WTC11 (cell line): Measurements from ENCODE around the gene MGST1. TPM values are rescaled to one million over a fixed set of nuclear protein-coding genes. Genes with fewer than 3 reads are reported as not detected.

Experiments used
- ATAC-seq: fragments of 200-7000 bp; cut with Tn5 transposase; 2 replicates; pipeline ENCODE4 v1.10.0; 2021; ENCODE audit warnings: mild to moderate bottlenecking, moderate library complexity
- CTCF ChIA-PET: fragments of 300-600 bp; sonication (Branson Sonifier 250); formaldehyde crosslinking; loops from one replicate; lab custom pipeline; 2021; ENCODE audit warnings: antibody characterized with exemption; lab: Charles Lee
- POLR2A ChIA-PET: fragments of 350-600 bp; sonication (Branson Sonifier 250); formaldehyde crosslinking; loops from one replicate; lab custom pipeline; 2021; ENCODE audit warnings: antibody characterized with exemption; lab: Charles Lee
- DNase-seq: peaks from one replicate; pipeline ENCODE4 v3.0.0; 2021; ENCODE audit warnings: low spot score
- H3K27ac Mint-ChIP-seq: 2 replicates; pipeline ENCODE4 v1.8.0; 2021; ENCODE audit warnings: mixed read lengths
- H3K27me3 Mint-ChIP-seq: 2 replicates; pipeline ENCODE4 v1.8.0; 2021; ENCODE audit warnings: low read depth, mild to moderate bottlenecking, moderate library complexity, mixed read lengths
- H3K36me3 Mint-ChIP-seq: 2 replicates; pipeline ENCODE4 v1.8.0; 2021; ENCODE audit warnings: mixed read lengths
- H3K4me1 Mint-ChIP-seq: 2 replicates; pipeline ENCODE4 v1.8.0; 2022; ENCODE audit warnings: mixed read lengths
- H3K4me3 Mint-ChIP-seq: 2 replicates; pipeline ENCODE4 v1.8.0; 2021; ENCODE audit warnings: mild to moderate bottlenecking, moderate library complexity, mixed read lengths
- H3K9me3 Mint-ChIP-seq: 2 replicates; pipeline ENCODE4 v1.8.0; 2021; ENCODE audit warnings: mixed read lengths
- ATF1 ChIP-seq: sonication (generic); formaldehyde crosslinking; IDR thresholded peaks from 2 replicates; pipeline ENCODE4 v1.8.1; 2023; ENCODE audit warnings: mild to moderate bottlenecking, moderate library complexity, missing genetic modification reagents
- ETV6 ChIP-seq: sonication (generic); formaldehyde crosslinking; IDR thresholded peaks from 2 replicates; pipeline ENCODE4 v1.8.1; 2022; ENCODE audit warnings: mild to moderate bottlenecking, missing genetic modification reagents
- JUN ChIP-seq: sonication (generic); formaldehyde crosslinking; IDR thresholded peaks from 2 replicates; pipeline ENCODE4 v1.8.0; 2023; ENCODE audit warnings: mild to moderate bottlenecking, missing genetic modification reagents
- MXD4 ChIP-seq: fragments of 250-450 bp; sonication (Bioruptor Pico); IDR thresholded peaks from 2 replicates; pipeline ENCODE4 v1.8.0; 2021; ENCODE audit warnings: mild to moderate bottlenecking, moderate library complexity, borderline replicate concordance
- NFE2L1 ChIP-seq: sonication (generic); formaldehyde crosslinking; IDR thresholded peaks from 2 replicates; pipeline ENCODE4 v1.8.1; 2023; ENCODE audit warnings: missing genetic modification reagents
- NFYB ChIP-seq: sonication (generic); formaldehyde crosslinking; conservative IDR thresholded peaks from 2 replicates; pipeline ENCODE4 v1.8.0; 2022; ENCODE audit warnings: low read depth, missing genetic modification reagents
- OVOL2 ChIP-seq: fragments of 250-450 bp; sonication (Bioruptor Pico); IDR thresholded peaks from 2 replicates; pipeline ENCODE4 v1.9.0; 2021; ENCODE audit warnings: mild to moderate bottlenecking, borderline replicate concordance
- TEAD4 ChIP-seq: sonication (generic); formaldehyde crosslinking; IDR thresholded peaks from 2 replicates; pipeline ENCODE4 v1.8.0; 2022; ENCODE audit warnings: mild to moderate bottlenecking, missing genetic modification reagents
- TP53 ChIP-seq: sonication (generic); formaldehyde crosslinking; IDR thresholded peaks from 2 replicates; pipeline ENCODE4 v1.8.1; 2023; ENCODE audit warnings: mild to moderate bottlenecking, missing genetic modification reagents
- ZNF219 ChIP-seq: sonication (generic); formaldehyde crosslinking; IDR thresholded peaks from 2 replicates; pipeline ENCODE4 v1.8.0; 2023; ENCODE audit warnings: missing genetic modification reagents, mild to moderate bottlenecking, borderline replicate concordance
- ZNF263 ChIP-seq: sonication (generic); formaldehyde crosslinking; IDR thresholded peaks from 2 replicates; pipeline ENCODE4 v1.8.1; 2022; ENCODE audit warnings: low read depth, mild to moderate bottlenecking, moderate library complexity, missing genetic modification reagents
- ZNF671 ChIP-seq: fragments of 250-450 bp; sonication (Bioruptor Pico); IDR thresholded peaks from 2 replicates; pipeline ENCODE4 v1.8.0; 2021; ENCODE audit warnings: mild to moderate bottlenecking
- total RNA-seq: library from RNA; stranded (reverse); gene quantifications from 3 replicates; pipeline ENCODE4 v1.2.3, GENCODE V29; 2021
- TF ChIP-seq, protein P1 (sequence below): sonication (generic); formaldehyde crosslinking; IDR thresholded peaks from 2 replicates; pipeline ENCODE4 v1.8.1; 2023; ENCODE audit warnings: mild to moderate bottlenecking, missing genetic modification reagents, moderate library complexity
- TF ChIP-seq, protein P2 (sequence below): fragments of 250-450 bp; sonication (Bioruptor Pico); IDR thresholded peaks from 2 replicates; pipeline ENCODE4 v1.9.0; 2021; ENCODE audit warnings: mild to moderate bottlenecking
- TF ChIP-seq, protein P3 (sequence below): fragments of 250-450 bp; sonication (Bioruptor Pico); IDR thresholded peaks from 2 replicates; pipeline ENCODE4 v1.9.0; 2021; ENCODE audit warnings: moderate library complexity, mild to moderate bottlenecking, inconsistent platforms, borderline replicate concordance
- TF ChIP-seq, protein P4 (sequence below): fragments of 250-450 bp; sonication (Bioruptor Pico); IDR thresholded peaks from 2 replicates; pipeline ENCODE4 v1.9.0; 2021; ENCODE audit warnings: mild to moderate bottlenecking, borderline replicate concordance
- TF ChIP-seq, protein P5 (sequence below): fragments of 250-450 bp; sonication (Bioruptor Pico); IDR thresholded peaks from 2 replicates; pipeline ENCODE4 v2.1.2; 2022; ENCODE audit warnings: mild to moderate bottlenecking, moderate library complexity
- TF ChIP-seq, protein P6 (sequence below): sonication (generic); formaldehyde crosslinking; IDR thresholded peaks from 2 replicates; pipeline ENCODE4 v1.8.0; 2022; ENCODE audit warnings: mild to moderate bottlenecking, missing genetic modification reagents

Gene MGST1
- total RNA-seq, 1 experiment from 2014 or later: 285 TPM

DNA sequence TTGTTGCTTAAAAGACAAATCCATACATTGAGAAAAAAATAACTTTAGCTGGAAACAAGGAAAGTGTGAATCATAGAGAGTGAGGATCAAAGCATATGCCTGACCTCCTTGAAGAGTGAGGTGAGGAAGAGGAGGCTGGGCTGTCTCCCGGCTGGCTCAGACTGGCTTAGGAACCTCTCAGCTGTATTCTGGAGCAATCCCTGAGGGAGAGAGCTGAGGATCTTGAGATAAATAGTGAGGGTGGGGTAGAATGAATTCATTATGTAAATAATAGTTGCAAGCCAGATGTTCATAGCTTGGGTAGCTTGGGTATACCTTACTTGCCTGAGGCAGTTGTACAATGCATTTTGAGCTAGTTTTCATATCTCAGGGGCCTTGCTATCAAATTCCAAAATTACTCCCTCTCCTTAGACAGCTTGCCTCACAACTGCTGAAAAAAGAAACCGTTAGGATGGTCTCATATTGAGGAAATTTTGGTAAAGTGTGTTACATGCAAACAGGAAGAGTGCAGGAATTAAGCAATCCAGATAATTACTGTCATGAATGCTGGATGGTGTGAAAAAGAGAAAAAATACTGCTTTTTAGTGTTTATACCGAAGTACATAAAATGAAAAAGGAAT, 39.5 kb upstream of the MGST1 start:
- CTCF ChIA-PET: no interaction called here
- peaks cover 12% of the 10 kb centered on the region for H3K36me3 Mint-ChIP-seq
- H3K27ac Mint-ChIP-seq: no peak overlapping the region
- POLR2A ChIA-PET: no interaction called here
- H3K27me3 Mint-ChIP-seq: no peaks in the 10 kb centered on the region
- DNase-seq (no peak), ATAC-seq (no peak)
- TF ChIP-seq ZNF219 (CRISPR knock-in tag) (no peak), TP53 (no peak)
- TF ChIP-seq, protein P1, sequence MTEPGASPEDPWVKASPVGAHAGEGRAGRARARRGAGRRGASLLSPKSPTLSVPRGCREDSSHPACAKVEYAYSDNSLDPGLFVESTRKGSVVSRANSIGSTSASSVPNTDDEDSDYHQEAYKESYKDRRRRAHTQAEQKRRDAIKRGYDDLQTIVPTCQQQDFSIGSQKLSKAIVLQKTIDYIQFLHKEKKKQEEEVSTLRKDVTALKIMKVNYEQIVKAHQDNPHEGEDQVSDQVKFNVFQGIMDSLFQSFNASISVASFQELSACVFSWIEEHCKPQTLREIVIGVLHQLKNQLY (CRISPR knock-in tag): no peak
- H3K4me3 Mint-ChIP-seq: no peak overlapping the region
- H3K9me3 Mint-ChIP-seq: peaks cover 29% of the 10 kb centered on the region
- H3K4me1 Mint-ChIP-seq: 0 out of 2 replicates have a peak, but pooled peaks cover 3% of the 10 kb centered on the region

DNA sequence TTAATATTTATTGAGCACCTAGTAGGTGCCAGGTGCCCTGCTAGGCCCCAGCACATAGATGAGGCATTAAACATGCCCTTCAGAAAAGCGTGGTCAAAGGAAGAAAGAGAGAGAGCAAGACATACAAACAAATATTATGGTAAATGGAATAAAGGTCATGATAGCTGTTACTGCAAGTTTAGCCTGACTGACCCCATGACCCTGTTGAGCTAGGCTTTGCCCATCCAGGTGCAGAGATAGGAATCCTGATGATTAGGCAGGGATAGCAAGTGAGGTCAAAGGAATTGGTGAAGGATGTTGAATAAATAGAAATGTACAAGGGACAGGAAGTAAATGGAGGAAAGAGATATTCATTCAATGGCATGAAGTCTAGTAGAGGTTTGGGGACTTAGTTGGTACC, 36.5 kb upstream of the MGST1 start:
- DNase-seq: no peak
- ATAC-seq: no peak
- Mint-ChIP-seq H3K27ac (no peak overlapping the region), H3K4me1 (no peaks in the 10 kb centered on the region), H3K36me3 (peaks cover 12% of the 10 kb centered on the region), H3K4me3 (no peak overlapping the region), H3K9me3 (peaks cover 40% of the 10 kb centered on the region), H3K27me3 (no peaks in the 10 kb centered on the region)
- ChIA-PET POLR2A (no interaction called here), CTCF (no interaction called here)
- TF ChIP-seq, protein P2, sequence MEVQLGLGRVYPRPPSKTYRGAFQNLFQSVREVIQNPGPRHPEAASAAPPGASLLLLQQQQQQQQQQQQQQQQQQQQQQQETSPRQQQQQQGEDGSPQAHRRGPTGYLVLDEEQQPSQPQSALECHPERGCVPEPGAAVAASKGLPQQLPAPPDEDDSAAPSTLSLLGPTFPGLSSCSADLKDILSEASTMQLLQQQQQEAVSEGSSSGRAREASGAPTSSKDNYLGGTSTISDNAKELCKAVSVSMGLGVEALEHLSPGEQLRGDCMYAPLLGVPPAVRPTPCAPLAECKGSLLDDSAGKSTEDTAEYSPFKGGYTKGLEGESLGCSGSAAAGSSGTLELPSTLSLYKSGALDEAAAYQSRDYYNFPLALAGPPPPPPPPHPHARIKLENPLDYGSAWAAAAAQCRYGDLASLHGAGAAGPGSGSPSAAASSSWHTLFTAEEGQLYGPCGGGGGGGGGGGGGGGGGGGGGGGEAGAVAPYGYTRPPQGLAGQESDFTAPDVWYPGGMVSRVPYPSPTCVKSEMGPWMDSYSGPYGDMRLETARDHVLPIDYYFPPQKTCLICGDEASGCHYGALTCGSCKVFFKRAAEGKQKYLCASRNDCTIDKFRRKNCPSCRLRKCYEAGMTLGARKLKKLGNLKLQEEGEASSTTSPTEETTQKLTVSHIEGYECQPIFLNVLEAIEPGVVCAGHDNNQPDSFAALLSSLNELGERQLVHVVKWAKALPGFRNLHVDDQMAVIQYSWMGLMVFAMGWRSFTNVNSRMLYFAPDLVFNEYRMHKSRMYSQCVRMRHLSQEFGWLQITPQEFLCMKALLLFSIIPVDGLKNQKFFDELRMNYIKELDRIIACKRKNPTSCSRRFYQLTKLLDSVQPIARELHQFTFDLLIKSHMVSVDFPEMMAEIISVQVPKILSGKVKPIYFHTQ (CRISPR knock-in tag): no peak
- TF ChIP-seq TEAD4 (CRISPR knock-in tag): no peak
- TF ChIP-seq, protein P3, sequence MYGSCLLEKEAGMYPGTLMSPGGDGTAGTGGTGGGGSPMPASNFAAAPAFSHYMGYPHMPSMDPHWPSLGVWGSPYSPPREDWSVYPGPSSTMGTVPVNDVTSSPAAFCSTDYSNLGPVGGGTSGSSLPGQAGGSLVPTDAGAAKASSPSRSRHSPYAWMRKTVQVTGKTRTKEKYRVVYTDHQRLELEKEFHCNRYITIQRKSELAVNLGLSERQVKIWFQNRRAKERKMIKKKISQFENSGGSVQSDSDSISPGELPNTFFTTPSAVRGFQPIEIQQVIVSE (CRISPR knock-in tag): no peak

DNA sequence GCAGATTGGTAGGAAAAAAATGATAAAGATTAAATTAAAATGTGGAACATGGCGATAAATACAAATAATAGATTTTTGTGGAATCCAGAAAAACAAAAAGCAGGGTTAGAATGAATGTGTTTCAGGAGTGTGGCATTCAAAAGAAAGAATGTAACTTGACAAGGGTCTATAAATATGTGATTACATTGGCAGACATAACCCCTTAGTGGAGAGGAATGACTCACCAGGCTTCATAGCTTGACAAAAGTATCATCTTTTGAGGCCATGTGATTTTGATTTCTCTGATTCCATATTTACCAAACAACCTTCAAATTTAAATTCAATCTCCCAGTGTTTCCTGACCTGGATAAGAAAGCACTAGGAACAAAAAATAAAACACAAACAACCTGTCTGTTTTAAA, 24.4 kb upstream of the MGST1 start:
- Mint-ChIP-seq H3K27ac (no peak overlapping the region), H3K4me1 (peaks cover 6% of the 10 kb centered on the region; the same call in 1 of the 2 replicates), H3K27me3 (no peaks in the 10 kb centered on the region; the same call in 1 of the 2 replicates), H3K9me3 (peaks cover 6% of the 10 kb centered on the region), H3K4me3 (no peak overlapping the region), H3K36me3 (no peaks in the 10 kb centered on the region)
- DNase-seq (no peak), ATAC-seq (no peak)
- ChIA-PET CTCF (no interaction called here), POLR2A (no interaction called here)
- TF ChIP-seq OVOL2 (CRISPR knock-in tag) (no peak), TEAD4 (CRISPR knock-in tag) (no peak), NFE2L1 (CRISPR knock-in tag) (no peak), NFYB (CRISPR knock-in tag) (no peak), ATF1 (CRISPR knock-in tag) (no peak), ZNF263 (CRISPR knock-in tag) (no peak), ETV6 (CRISPR knock-in tag) (no peak), ZNF671 (CRISPR knock-in tag) (no peak), MXD4 (CRISPR knock-in tag) (no peak), JUN (CRISPR knock-in tag) (no peak)
- TF ChIP-seq, protein P1 (CRISPR knock-in tag): no peak
- TF ChIP-seq, protein P4, sequence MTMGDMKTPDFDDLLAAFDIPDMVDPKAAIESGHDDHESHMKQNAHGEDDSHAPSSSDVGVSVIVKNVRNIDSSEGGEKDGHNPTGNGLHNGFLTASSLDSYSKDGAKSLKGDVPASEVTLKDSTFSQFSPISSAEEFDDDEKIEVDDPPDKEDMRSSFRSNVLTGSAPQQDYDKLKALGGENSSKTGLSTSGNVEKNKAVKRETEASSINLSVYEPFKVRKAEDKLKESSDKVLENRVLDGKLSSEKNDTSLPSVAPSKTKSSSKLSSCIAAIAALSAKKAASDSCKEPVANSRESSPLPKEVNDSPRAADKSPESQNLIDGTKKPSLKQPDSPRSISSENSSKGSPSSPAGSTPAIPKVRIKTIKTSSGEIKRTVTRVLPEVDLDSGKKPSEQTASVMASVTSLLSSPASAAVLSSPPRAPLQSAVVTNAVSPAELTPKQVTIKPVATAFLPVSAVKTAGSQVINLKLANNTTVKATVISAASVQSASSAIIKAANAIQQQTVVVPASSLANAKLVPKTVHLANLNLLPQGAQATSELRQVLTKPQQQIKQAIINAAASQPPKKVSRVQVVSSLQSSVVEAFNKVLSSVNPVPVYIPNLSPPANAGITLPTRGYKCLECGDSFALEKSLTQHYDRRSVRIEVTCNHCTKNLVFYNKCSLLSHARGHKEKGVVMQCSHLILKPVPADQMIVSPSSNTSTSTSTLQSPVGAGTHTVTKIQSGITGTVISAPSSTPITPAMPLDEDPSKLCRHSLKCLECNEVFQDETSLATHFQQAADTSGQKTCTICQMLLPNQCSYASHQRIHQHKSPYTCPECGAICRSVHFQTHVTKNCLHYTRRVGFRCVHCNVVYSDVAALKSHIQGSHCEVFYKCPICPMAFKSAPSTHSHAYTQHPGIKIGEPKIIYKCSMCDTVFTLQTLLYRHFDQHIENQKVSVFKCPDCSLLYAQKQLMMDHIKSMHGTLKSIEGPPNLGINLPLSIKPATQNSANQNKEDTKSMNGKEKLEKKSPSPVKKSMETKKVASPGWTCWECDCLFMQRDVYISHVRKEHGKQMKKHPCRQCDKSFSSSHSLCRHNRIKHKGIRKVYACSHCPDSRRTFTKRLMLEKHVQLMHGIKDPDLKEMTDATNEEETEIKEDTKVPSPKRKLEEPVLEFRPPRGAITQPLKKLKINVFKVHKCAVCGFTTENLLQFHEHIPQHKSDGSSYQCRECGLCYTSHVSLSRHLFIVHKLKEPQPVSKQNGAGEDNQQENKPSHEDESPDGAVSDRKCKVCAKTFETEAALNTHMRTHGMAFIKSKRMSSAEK (CRISPR knock-in tag): no peak
- TF ChIP-seq, protein P5, sequence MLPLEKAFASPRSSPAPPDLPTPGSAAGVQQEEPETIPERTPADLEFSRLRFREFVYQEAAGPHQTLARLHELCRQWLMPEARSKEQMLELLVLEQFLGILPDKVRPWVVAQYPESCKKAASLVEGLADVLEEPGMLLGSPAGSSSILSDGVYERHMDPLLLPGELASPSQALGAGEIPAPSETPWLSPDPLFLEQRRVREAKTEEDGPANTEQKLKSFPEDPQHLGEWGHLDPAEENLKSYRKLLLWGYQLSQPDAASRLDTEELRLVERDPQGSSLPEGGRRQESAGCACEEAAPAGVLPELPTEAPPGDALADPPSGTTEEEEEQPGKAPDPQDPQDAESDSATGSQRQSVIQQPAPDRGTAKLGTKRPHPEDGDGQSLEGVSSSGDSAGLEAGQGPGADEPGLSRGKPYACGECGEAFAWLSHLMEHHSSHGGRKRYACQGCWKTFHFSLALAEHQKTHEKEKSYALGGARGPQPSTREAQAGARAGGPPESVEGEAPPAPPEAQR (CRISPR knock-in tag): no peak
- TF ChIP-seq, protein P6, sequence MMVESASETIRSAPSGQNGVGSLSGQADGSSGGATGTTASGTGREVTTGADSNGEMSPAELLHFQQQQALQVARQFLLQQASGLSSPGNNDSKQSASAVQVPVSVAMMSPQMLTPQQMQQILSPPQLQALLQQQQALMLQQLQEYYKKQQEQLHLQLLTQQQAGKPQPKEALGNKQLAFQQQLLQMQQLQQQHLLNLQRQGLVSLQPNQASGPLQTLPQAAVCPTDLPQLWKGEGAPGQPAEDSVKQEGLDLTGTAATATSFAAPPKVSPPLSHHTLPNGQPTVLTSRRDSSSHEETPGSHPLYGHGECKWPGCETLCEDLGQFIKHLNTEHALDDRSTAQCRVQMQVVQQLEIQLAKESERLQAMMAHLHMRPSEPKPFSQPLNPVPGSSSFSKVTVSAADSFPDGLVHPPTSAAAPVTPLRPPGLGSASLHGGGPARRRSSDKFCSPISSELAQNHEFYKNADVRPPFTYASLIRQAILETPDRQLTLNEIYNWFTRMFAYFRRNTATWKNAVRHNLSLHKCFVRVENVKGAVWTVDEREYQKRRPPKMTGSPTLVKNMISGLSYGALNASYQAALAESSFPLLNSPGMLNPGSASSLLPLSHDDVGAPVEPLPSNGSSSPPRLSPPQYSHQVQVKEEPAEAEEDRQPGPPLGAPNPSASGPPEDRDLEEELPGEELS: no peak
